Astrocyte of the hippocampus (primary cell): ENCODE data around the gene PRDM16.

Experiments used
- DNase-seq: peaks from one replicate; pipeline ENCODE4 v3.0.0; 2011; ENCODE audit warnings: low read depth, low spot score

The PRDM16 gene

GRCh38 chr1:3204725-3205124 lies 135.7 kb downstream of the PRDM16 start:
- no peak for DNase-seq

- DNase-seq = no peak
Measured at GRCh38 chr1:3205815-3206214, 136.8 kb downstream of the PRDM16 start.

GRCh38 chr1:3206696-3207095 lies 137.7 kb downstream of the PRDM16 start:
- DNase-seq = no peak

- DNase-seq = no peak
Measured at GRCh38 chr1:3207217-3207848, 138.3 kb downstream of the PRDM16 start.

- no peak for DNase-seq
Measured at GRCh38 chr1:3208819-3209200, 139.8 kb downstream of the PRDM16 start.

GRCh38 chr1:3209201-3209600 lies 140.2 kb downstream of the PRDM16 start:
- no peak for DNase-seq

- DNase-seq = peak; percentile 50
Measured at GRCh38 chr1:3211582-3212375, 142.8 kb downstream of the PRDM16 start.

GRCh38 chr1:3212453-3213355 lies 143.7 kb downstream of the PRDM16 start:
- DNase-seq = no peak

- peak; percentile 52 for DNase-seq
Measured at GRCh38 chr1:3213730-3214129, 144.7 kb downstream of the PRDM16 start.

- peak; percentile 78 for DNase-seq
Measured at GRCh38 chr1:3215198-3216014, 146.4 kb downstream of the PRDM16 start.

- DNase-seq = no peak
Measured at GRCh38 chr1:3216015-3216391, 147.0 kb downstream of the PRDM16 start.

- DNase-seq = peak; percentile 61
Measured at GRCh38 chr1:3217181-3217641, 148.2 kb downstream of the PRDM16 start.

- DNase-seq = no peak
Measured at GRCh38 chr1:3217979-3218679, 149.1 kb downstream of the PRDM16 start.

- peak; percentile 97 for DNase-seq
Measured at GRCh38 chr1:3219005-3219790, 150.2 kb downstream of the PRDM16 start.

GRCh38 chr1:3219791-3220467 lies 150.9 kb downstream of the PRDM16 start:
- DNase-seq = no peak

GRCh38 chr1:3221112-3222041 lies 152.4 kb downstream of the PRDM16 start:
- DNase-seq = no peak

GRCh38 chr1:3222042-3222692 lies 153.2 kb downstream of the PRDM16 start:
- no peak for DNase-seq

GRCh38 chr1:3225661-3226060 lies 156.7 kb downstream of the PRDM16 start:
- no peak for DNase-seq
